ENCODE measurements around the gene SNPH. TPM values are rescaled to one million over a fixed set of nuclear protein-coding genes. Genes with fewer than 3 reads are reported as not detected.
A peak's percentile ranks its signal among the peaks of the same experiment; 100 is the strongest.

Gene SNPH
- total and polyA plus RNA-seq, 2 of the 8 experiments (the other 6 are each of a cell fraction or from before 2014, with no cell fraction given) = 0.98 to 4.9 TPM

DNA sequence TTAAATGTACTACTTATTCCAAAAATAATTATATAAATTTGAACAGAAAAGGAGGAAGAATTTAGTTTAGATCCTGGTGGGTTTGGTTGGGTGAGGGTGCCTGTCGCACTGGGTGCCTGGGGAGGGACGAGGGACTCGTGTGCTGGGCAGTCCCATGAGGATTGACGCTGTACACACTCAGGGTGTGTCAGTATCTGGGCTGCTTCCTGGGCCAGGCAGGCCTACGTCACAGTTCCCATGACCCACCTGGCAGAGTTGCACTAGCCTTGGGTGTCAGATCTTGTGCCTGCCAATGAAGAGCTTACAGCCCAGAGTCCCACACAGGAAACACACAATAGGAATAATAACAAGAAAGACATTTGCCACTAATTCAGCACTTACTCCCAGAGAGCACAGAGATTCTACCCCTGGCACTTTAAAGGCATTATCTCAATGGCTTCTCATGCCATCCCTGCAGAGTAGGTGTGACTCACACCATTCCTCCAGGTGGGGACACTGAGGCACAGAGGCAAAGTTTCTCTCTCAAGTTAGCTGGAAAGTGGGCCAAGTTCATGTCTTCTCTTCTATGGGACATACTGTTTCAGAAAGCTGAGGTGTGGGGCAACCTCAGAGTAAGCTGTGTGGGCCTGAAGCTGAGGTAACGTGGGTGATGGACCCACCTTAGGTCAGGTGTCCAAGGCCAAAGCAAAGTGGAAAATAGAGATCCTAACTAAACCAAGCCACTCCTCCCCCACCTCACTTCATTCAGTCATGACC, 64.2 kb downstream of the SNPH start:
- FAIRE-seq (no peak), DNase-seq (ENCODE audit: low read depth in 1 of 2, low spot score in 2 of 2) (peak in 1 of 2 experiments; percentile 13)
- H3K4ac ChIP-seq (replicated peaks; ENCODE audit: insufficient read length, low read depth, low read length) = no peak overlapping the region
- H3K56ac ChIP-seq (replicated peaks; ENCODE audit: insufficient read length, low read depth, low read length) = no peak overlapping the region
- peaks cover 2 to 13% (median 5%) of the 10 kb centered on the region in 4 experiments; a peak in 6 of 7 replicates for H3K4me1 ChIP-seq (replicated peaks in 1 of 4; ENCODE audit: control insufficient read depth in 3 of 4, insufficient read depth in 4 of 4, low read length in 3 of 4)
- H4K91ac ChIP-seq (replicated peaks; ENCODE audit: insufficient read length, low read length) = no peak overlapping the region
- 95% methylated on average over 6 of the region's 6 CpGs; no CpG with 5 or more reads in 1 of the 2 experiments for WGBS, 2 experiments (ENCODE audit: extremely low coverage in 1 of 2, insufficient coverage in 1 of 2, insufficient read length in 1 of 2, insufficient replicate concordance in 2 of 2, low coverage in 1 of 2, low lambda C conversion rate in 2 of 2, missing lambda C conversion rate in 1 of 2)
- no peak overlapping the region for H2BK120ac ChIP-seq (replicated peaks; ENCODE audit: low read depth, low read length)
- no peak overlapping the region for H3K23ac ChIP-seq (ENCODE audit: insufficient read length)
- no peaks in the 10 kb centered on the region for H3K27me3 ChIP-seq (replicated peaks in 1 of 4; ENCODE audit: control insufficient read depth in 3 of 4, extremely low read depth in 1 of 4, insufficient read depth in 3 of 4, low read length in 3 of 4)
- ChIA-PET POLR2A (ENCODE audit: partially characterized antibody) (interaction anchor here (0.8 to 3.6 kb wide), 5 partner anchors 7 to 32 kb away, joined by 3 to 27 read pairs (median 4); no protein-coding TSS in a partner anchor), CTCF (ENCODE audit: partially characterized antibody) (interaction anchor here (0.8 to 3.5 kb wide), 7 partner anchors 14 to 167 kb away, joined by 3 to 13 read pairs (median 3); partner anchors contain the start of gene NSFL1C)
- H3K36me3 ChIP-seq (ENCODE audit: control insufficient read depth in 2 of 4, insufficient read depth in 4 of 4, low read length in 3 of 4) = peaks cover 0 to 3% (median 1%) of the 10 kb centered on the region in 4 experiments; a peak in 1 of 8 replicates
- H3K4me2 ChIP-seq (ENCODE audit: insufficient read depth in 1 of 2, low read depth in 2 of 2, low read length in 2 of 2) = no peak overlapping the region
- H3K9ac ChIP-seq (replicated peaks in 1 of 4; ENCODE audit: extremely low read depth in 1 of 4, low read depth in 3 of 4, low read length in 3 of 4) = no peak overlapping the region
- no peak overlapping the region for H2BK20ac ChIP-seq (ENCODE audit: low read length)
- no peak overlapping the region for H2AFZ ChIP-seq (ENCODE audit: low read length)
- TF ChIP-seq TBP (IDR thresholded peaks at IDR 0.05; ENCODE audit: low read depth, low read length) (no peak), ASH2L (IDR thresholded peaks at IDR 0.05; ENCODE audit: low read length) (no peak), JUND (IDR thresholded peaks at IDR 0.05; ENCODE audit: low read length) (no peak), POLR2AphosphoS5 (IDR thresholded peaks at IDR 0.05; ENCODE audit: low read depth, low read length) (no peak)
- H3K9me3 ChIP-seq (ENCODE audit: insufficient read depth in 2 of 2, low read depth in 1 of 2, low read length in 1 of 2) = no peaks in the 10 kb centered on the region
- peaks cover 7 to 39% of the 10 kb centered on the region in 2 experiments for H4K20me1 ChIP-seq (replicated peaks in 1 of 2; ENCODE audit: control insufficient read depth in 1 of 2, insufficient read depth in 2 of 2, low read length in 2 of 2)
- H4K5ac ChIP-seq (ENCODE audit: insufficient read length, low read depth, low read length) = no peak overlapping the region
- H3K79me1 ChIP-seq (ENCODE audit: low read depth, low read length) = peaks cover 36% of the 10 kb centered on the region
- H3K4me3 ChIP-seq (ENCODE audit: extremely low read depth in 1 of 4, insufficient read depth in 2 of 4, low read depth in 3 of 4, low read length in 4 of 4) = no peak overlapping the region
- H3K18ac ChIP-seq (ENCODE audit: extremely low read depth, low read length) = no peak overlapping the region
- H2BK15ac ChIP-seq (ENCODE audit: low read length) = no peak overlapping the region
- no peak overlapping the region for H2BK5ac ChIP-seq (ENCODE audit: low read depth, low read length)
- H2BK12ac ChIP-seq (ENCODE audit: low read depth, low read length) = no peak overlapping the region
- H3K23me2 ChIP-seq (ENCODE audit: low read depth, low read length) = peaks cover 7% of the 10 kb centered on the region
- H3K27ac ChIP-seq (ENCODE audit: low read depth, low read length) = no peak overlapping the region
- no peak overlapping the region for H2AK5ac ChIP-seq (ENCODE audit: low read depth, low read length)
- no peak overlapping the region; the same call in 1 of the 2 replicates for H4K8ac ChIP-seq (ENCODE audit: extremely low read depth, insufficient read depth, low read length)
- H3K14ac ChIP-seq (ENCODE audit: insufficient read length) = no peak overlapping the region
- peaks cover 22 to 53% of the 10 kb centered on the region in 2 experiments for H3K79me2 ChIP-seq (ENCODE audit: control insufficient read depth in 1 of 2, insufficient read depth in 2 of 2, low read length in 2 of 2)

All from H1 (cell line).